ENCODE data around the gene CD52. TPM values are rescaled to one million over a fixed set of nuclear protein-coding genes. Genes with fewer than 3 reads are reported as not detected.
"Not testable (repeated sequence)": the region's sequence is repeated elsewhere in the genome, so short reads cannot be mapped to it uniquely, and the experiment has no call there.

Gene CD52
- polyA plus RNA-seq, 1 donor (not counting 4 experiments of a cell fraction or from before 2014, with no cell fraction given), result 0.22 TPM

- H3K9me1 ChIP-seq (ENCODE audit: control insufficient read depth, extremely low read depth, insufficient read depth, low read length), result no peaks in the 10 kb centered on the region
- H3K79me2 ChIP-seq (ENCODE audit: control insufficient read depth, insufficient read depth, low read length), result no peaks in the 10 kb centered on the region
- TF ChIP-seq CTCF (optimal IDR thresholded peaks at IDR 0.05 in 1 of 3, IDR thresholded peaks at IDR 0.05 in 1 of 3, conservative IDR thresholded peaks at IDR 0.05 in 1 of 3; ENCODE audit: extremely low read depth in 1 of 3, insufficient read depth in 2 of 3, low read length in 3 of 3) (no peak), EZH2 (IDR thresholded peaks at IDR 0.05; ENCODE audit: low read length) (no peak)
- no peaks in the 10 kb centered on the region for H3K9me3 ChIP-seq (ENCODE audit: control insufficient read depth, low read depth, low read length)
- H3K27me3 ChIP-seq (ENCODE audit: control insufficient read depth, extremely low read depth, insufficient read depth, low read length), result no peaks in the 10 kb centered on the region
- H4K20me1 ChIP-seq (ENCODE audit: control insufficient read depth, extremely low read depth, insufficient read depth, low read length), result no peaks in the 10 kb centered on the region
- H3K4me2 ChIP-seq (ENCODE audit: control insufficient read depth, extremely low read depth, insufficient read depth, low read depth, low read length), result no peak overlapping the region
- H2AFZ ChIP-seq (ENCODE audit: control insufficient read depth, low read length), result no peak overlapping the region
- no peak overlapping the region for H3K4me3 ChIP-seq (ENCODE audit: control insufficient read depth in 2 of 3, extremely low read depth in 1 of 3, insufficient read depth in 2 of 3, low read depth in 1 of 3, low read length in 3 of 3)
- FAIRE-seq (no peak), DNase-seq (ENCODE audit: low read depth, low spot score) (no peak)
- H3K9ac ChIP-seq (ENCODE audit: control insufficient read depth, extremely low read depth, insufficient read depth, low read length), result no peak overlapping the region
- H3K4me1 ChIP-seq (ENCODE audit: control insufficient read depth, extremely low read depth, insufficient read depth, low read length), result peaks cover 6% of the 10 kb centered on the region
- peaks cover 0 to 2% of the 10 kb centered on the region in 2 experiments for H3K36me3 ChIP-seq (ENCODE audit: control insufficient read depth in 2 of 2, extremely low read depth in 1 of 2, insufficient read depth in 2 of 2, low read length in 2 of 2)
- dilution Hi-C loops (cut with MboI; ENCODE audit: extremely low pct_ligation_motif_present, low sequenced_read_pairs), result no loop called here
- H3K27ac ChIP-seq (ENCODE audit: control insufficient read depth, insufficient read depth, low read length), result no peak overlapping the region
Measured at GRCh38 chr1:26291433-26291832, 26.3 kb upstream of the CD52 start.

- Histone ChIP-seq H3K9ac (ENCODE audit: control insufficient read depth, extremely low read depth, insufficient read depth, low read length) (no peak overlapping the region), H3K4me3 (ENCODE audit: control insufficient read depth in 2 of 3, extremely low read depth in 1 of 3, insufficient read depth in 2 of 3, low read depth in 1 of 3, low read length in 3 of 3) (no peak overlapping the region), H3K9me1 (ENCODE audit: control insufficient read depth, extremely low read depth, insufficient read depth, low read length) (no peaks in the 10 kb centered on the region), H3K79me2 (ENCODE audit: control insufficient read depth, insufficient read depth, low read length) (no peaks in the 10 kb centered on the region), H4K20me1 (ENCODE audit: control insufficient read depth, extremely low read depth, insufficient read depth, low read length) (no peaks in the 10 kb centered on the region), H3K27ac (ENCODE audit: control insufficient read depth, insufficient read depth, low read length) (no peak overlapping the region), H3K4me1 (ENCODE audit: control insufficient read depth, extremely low read depth, insufficient read depth, low read length) (peaks cover 6% of the 10 kb centered on the region), H2AFZ (ENCODE audit: control insufficient read depth, low read length) (no peak overlapping the region), H3K36me3 (ENCODE audit: control insufficient read depth in 2 of 2, extremely low read depth in 1 of 2, insufficient read depth in 2 of 2, low read length in 2 of 2) (peaks cover 0 to 2% of the 10 kb centered on the region in 2 experiments), H3K9me3 (ENCODE audit: control insufficient read depth, low read depth, low read length) (no peaks in the 10 kb centered on the region), H3K27me3 (ENCODE audit: control insufficient read depth, extremely low read depth, insufficient read depth, low read length) (no peaks in the 10 kb centered on the region), H3K4me2 (ENCODE audit: control insufficient read depth, extremely low read depth, insufficient read depth, low read depth, low read length) (no peak overlapping the region)
- no peak for FAIRE-seq
- no peak for DNase-seq (ENCODE audit: low read depth, low spot score)
- TF ChIP-seq CTCF (optimal IDR thresholded peaks at IDR 0.05 in 1 of 3, IDR thresholded peaks at IDR 0.05 in 1 of 3, conservative IDR thresholded peaks at IDR 0.05 in 1 of 3; ENCODE audit: extremely low read depth in 1 of 3, insufficient read depth in 2 of 3, low read length in 3 of 3), result no peak
- TF ChIP-seq EZH2 (IDR thresholded peaks at IDR 0.05; ENCODE audit: low read length), result no peak
- dilution Hi-C loops (cut with MboI; ENCODE audit: extremely low pct_ligation_motif_present, low sequenced_read_pairs), result no loop called here
Measured at GRCh38 chr1:26291939-26292338, 25.8 kb upstream of the CD52 start.

DNA sequence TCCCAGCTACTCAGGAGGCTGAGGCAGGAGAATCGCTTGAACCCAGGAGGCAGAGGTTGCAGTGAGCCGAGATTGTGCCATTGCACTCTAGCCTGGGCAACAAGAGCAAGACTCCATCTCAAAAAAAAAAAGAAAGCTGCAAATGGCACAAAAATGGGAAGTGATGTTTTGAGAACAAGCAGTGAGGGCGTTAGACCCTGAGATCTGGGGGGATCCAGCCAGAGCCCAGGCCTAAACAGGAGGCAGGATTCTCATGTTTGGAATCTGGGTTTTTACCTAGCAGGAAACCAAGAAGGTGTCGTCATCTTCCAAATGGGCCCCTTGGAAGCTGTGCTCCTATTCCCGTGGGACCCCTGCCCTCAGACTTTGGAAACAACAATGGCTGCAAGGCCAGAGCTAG lies 25.0 kb upstream of the CD52 start:
- dilution Hi-C loops (cut with MboI; ENCODE audit: extremely low pct_ligation_motif_present, low sequenced_read_pairs); H3K4me2 ChIP-seq (ENCODE audit: control insufficient read depth, extremely low read depth, insufficient read depth, low read depth, low read length); FAIRE-seq; H3K9me1 ChIP-seq (ENCODE audit: control insufficient read depth, extremely low read depth, insufficient read depth, low read length); H3K4me1 ChIP-seq (ENCODE audit: control insufficient read depth, extremely low read depth, insufficient read depth, low read length); H3K36me3 ChIP-seq (ENCODE audit: control insufficient read depth in 2 of 2, extremely low read depth in 1 of 2, insufficient read depth in 2 of 2, low read length in 2 of 2); H2AFZ ChIP-seq (ENCODE audit: control insufficient read depth, low read length); DNase-seq (ENCODE audit: low read depth, low spot score); H3K9ac ChIP-seq (ENCODE audit: control insufficient read depth, extremely low read depth, insufficient read depth, low read length); H3K27me3 ChIP-seq (ENCODE audit: control insufficient read depth, extremely low read depth, insufficient read depth, low read length); H3K27ac ChIP-seq (ENCODE audit: control insufficient read depth, insufficient read depth, low read length); H3K79me2 ChIP-seq (ENCODE audit: control insufficient read depth, insufficient read depth, low read length); H3K9me3 ChIP-seq (ENCODE audit: control insufficient read depth, low read depth, low read length); H3K4me3 ChIP-seq (ENCODE audit: control insufficient read depth in 2 of 3, extremely low read depth in 1 of 3, insufficient read depth in 2 of 3, low read depth in 1 of 3, low read length in 3 of 3); H4K20me1 ChIP-seq (ENCODE audit: control insufficient read depth, extremely low read depth, insufficient read depth, low read length): not testable (repeated sequence)
